GM12878 (cell line): ENCODE results near the gene DIO2. TPM values are rescaled to one million over a fixed set of nuclear protein-coding genes. Genes with fewer than 3 reads are reported as not detected.

Experiments used
- ATAC-seq: fragments of 200-7000 bp; cut with Tn5 transposase; 3 replicates; pipeline ENCODE4 v1.9.1; 2020; ENCODE audit warnings: mild to moderate bottlenecking, moderate library complexity
- BruUV-seq: library from RNA; stranded (reverse); fragments of 400-500 nt; replicated peaks from 2 replicates; lab custom pipeline; 2021; lab: Mats Ljungman, UMichigan
- CTCF ChIA-PET: fragments of 300-600 bp; sonication (Branson Sonifier 250); formaldehyde crosslinking; extraction: SDS; loops from one replicate; lab custom pipeline; 2021; ENCODE audit warnings: inconsistent platforms; lab: Yijun Ruan, JAX
- POLR2A ChIA-PET: fragments of 350-600 bp; formaldehyde crosslinking; extraction: SDS; loops from one replicate; lab custom pipeline; 2021; ENCODE audit warnings: inconsistent platforms; lab: Charles Lee
- RAD21 ChIA-PET: fragments of 300-600 bp; sonication (Branson Sonifier 250); formaldehyde crosslinking; loops from one replicate; lab custom pipeline; 2023; ENCODE audit warnings: antibody characterized with exemption; ENCODE audit not compliant: unreplicated experiment; lab: Charles Lee
- SMC1A ChIA-PET: fragments of 300-600 bp; sonication (Branson Sonifier 250); formaldehyde crosslinking; loops from one replicate; lab custom pipeline; 2023; ENCODE audit not compliant: unreplicated experiment, uncharacterized antibody; lab: Charles Lee
- DNase-seq: peaks from one replicate; pipeline ENCODE4 v3.0.0-alpha.2; 2011; ENCODE audit warnings: low read depth, low spot score
- FAIRE-seq: peaks from 3 replicates; lab custom pipeline; 2011; peaks lifted over from hg19 to GRCh38; lab: Jason Lieb, UNC
- H2AFZ ChIP-seq: 2 replicates; pipeline ENCODE4 v1.6.0; 2011; ENCODE audit warnings: low read depth, low read length, control low read depth; ENCODE audit not compliant: control insufficient read depth
- H3K27ac ChIP-seq: 2 replicates; pipeline ENCODE4 v1.5.1; 2011; ENCODE audit warnings: control low read depth; ENCODE audit not compliant: control insufficient read depth, insufficient read depth
- H3K27me3 ChIP-seq, 2 experiments: replicated peaks in 1 of 2; 2 replicates each; pipeline versions ENCODE4 v1.6.0 to v1.6.1; 2011; ENCODE audit warnings: low read length in 1 of 2; ENCODE audit not compliant: control insufficient read depth in 2 of 2, insufficient read depth in 2 of 2
- H3K36me3 ChIP-seq, 2 experiments: 2 replicates each; pipeline ENCODE4 v1.5.1; 2011; ENCODE audit warnings: low read length in 1 of 2; ENCODE audit not compliant: control insufficient read depth in 2 of 2, insufficient read depth in 2 of 2
- H3K4me1 ChIP-seq: 2 replicates; pipeline ENCODE4 v1.6.1; 2011; ENCODE audit warnings: mild to moderate bottlenecking, low read length, moderate library complexity, mixed read lengths; ENCODE audit not compliant: control insufficient read depth, insufficient read depth
- H3K4me2 ChIP-seq: 2 replicates; pipeline ENCODE4 v1.6.0; 2011; ENCODE audit warnings: control low read depth; ENCODE audit not compliant: control insufficient read depth, insufficient read depth
- H3K4me3 ChIP-seq: fragments of 200-600 bp; sonication (generic); 2 replicates; pipeline ENCODE4 v1.5.1; 2016
- H3K79me2 ChIP-seq: 2 replicates; pipeline ENCODE4 v1.6.0; 2011; ENCODE audit warnings: low read length; ENCODE audit not compliant: control insufficient read depth, insufficient read depth
- H3K9ac ChIP-seq: 2 replicates; pipeline ENCODE4 v1.8.0; 2011; ENCODE audit warnings: low read length, control low read depth, mixed read lengths; ENCODE audit not compliant: control insufficient read depth, insufficient read depth
- H3K9me3 ChIP-seq: replicated peaks from 3 replicates; pipeline ENCODE4 v1.5.1; 2011; ENCODE audit warnings: mild to moderate bottlenecking, low read length; ENCODE audit not compliant: control insufficient read depth, insufficient read depth
- H4K20me1 ChIP-seq: 2 replicates; pipeline ENCODE4 v1.6.0; 2011; ENCODE audit not compliant: control insufficient read depth, insufficient read depth
- FOS ChIP-seq: IDR thresholded peaks from 3 replicates; pipeline ENCODE4 v1.6.1; 2011; ENCODE audit warnings: borderline replicate concordance; ENCODE audit not compliant: insufficient read length; ENCODE audit errors: extremely low read depth
- KAT2A ChIP-seq: conservative IDR thresholded peaks from 2 replicates; pipeline ENCODE4 v1.6.1; 2011; ENCODE audit warnings: low read depth, low read length; ENCODE audit not compliant: control insufficient read depth
- PBX3 ChIP-seq: IDR thresholded peaks from 2 replicates; pipeline ENCODE4 v1.6.1; 2011; ENCODE audit warnings: mild to moderate bottlenecking, low read depth, low read length, moderate library complexity; ENCODE audit not compliant: insufficient replicate concordance
- PML ChIP-seq: IDR thresholded peaks from 2 replicates; pipeline ENCODE4 v1.6.1; 2012; ENCODE audit warnings: low read length, inconsistent platforms
- SIN3A ChIP-seq: IDR thresholded peaks from 2 replicates; pipeline ENCODE4 v1.6.1; 2012; ENCODE audit warnings: low read depth, low read length, improper control_type of control experiment
- WGBS: methylation state at CpG from one replicate; pipeline ENCODE4 v1.1.6; 2016; ENCODE audit warnings: low lambda C conversion rate; ENCODE audit not compliant: insufficient replicate concordance, insufficient coverage; ENCODE audit errors: missing lambda C conversion rate; 5-methylcytosine and 5-hydroxymethylcytosine counted together
- in situ Hi-C: fragments of 300-500 bp; cut with MboI; formaldehyde crosslinking; loops from 9 replicates; pipeline ENCODE4 v1.14.3; 2018; ENCODE audit warnings: mixed read lengths
- intact Hi-C: fragments of 100-400 bp; cut with micrococcal nuclease; formaldehyde crosslinking; loops from one replicate; pipeline ENCODE4 v1.14.2; 2022; ENCODE audit not compliant: unreplicated experiment
- polyA plus RNA-seq, 11 experiments: library from polyadenylated mRNA; depleted of rRNA in 4 of 11; unstranded in 6 of 11; stranded (reverse) in 5 of 11; fragments of >200 nt; fragmentation: Nextera tagmentation in 4 of 11; fragmentation: Illumina TruSeq in 1 of 11; extraction: Ambion mirVana in 4 of 11; extraction: Trizol in 1 of 11; gene quantifications; 1 replicate in 1 of 11; 2 replicates in 10 of 11; pipeline versions ENCODE4 v1.2.1 to v1.2.3, GENCODE V29; 2011 to 2016; ENCODE audit warnings: inconsistent platforms in 2 of 11, missing spikeins in 2 of 11, low read depth in 1 of 11
- total RNA-seq, 4 experiments: library from RNA; depleted of rRNA in 3 of 4; stranded (reverse); fragments of >200 nt in 3 of 4; fragmentation: Illumina TruSeq in 1 of 4; extraction: Trizol in 1 of 4; gene quantifications; 2 replicates each; pipeline versions ENCODE4 v1.2.1 to v1.2.3, GENCODE V29; 2013 to 2021
- TF ChIP-seq, protein P1 (sequence below): fragments of 450-650 bp; IDR thresholded peaks from 2 replicates; pipeline ENCODE4 v1.6.1; 2017; ENCODE audit warnings: mild to moderate bottlenecking, moderate library complexity
- TF ChIP-seq, protein P2 (sequence below): fragments of 450-650 bp; IDR thresholded peaks from 2 replicates; pipeline ENCODE4 v1.6.1; 2017; ENCODE audit warnings: mild to moderate bottlenecking

DIO2 gene
- total and polyA plus RNA-seq, 10 of the 15 experiments (the other 5 are each of a cell fraction or from before 2014, with no cell fraction given): not detected

GRCh38 chr14:80200093-80200492, 11.2 kb downstream of the DIO2 start (continued):
- no peak for TF ChIP-seq KAT2A
- TF ChIP-seq SIN3A: no peak
- TF ChIP-seq, protein P1, sequence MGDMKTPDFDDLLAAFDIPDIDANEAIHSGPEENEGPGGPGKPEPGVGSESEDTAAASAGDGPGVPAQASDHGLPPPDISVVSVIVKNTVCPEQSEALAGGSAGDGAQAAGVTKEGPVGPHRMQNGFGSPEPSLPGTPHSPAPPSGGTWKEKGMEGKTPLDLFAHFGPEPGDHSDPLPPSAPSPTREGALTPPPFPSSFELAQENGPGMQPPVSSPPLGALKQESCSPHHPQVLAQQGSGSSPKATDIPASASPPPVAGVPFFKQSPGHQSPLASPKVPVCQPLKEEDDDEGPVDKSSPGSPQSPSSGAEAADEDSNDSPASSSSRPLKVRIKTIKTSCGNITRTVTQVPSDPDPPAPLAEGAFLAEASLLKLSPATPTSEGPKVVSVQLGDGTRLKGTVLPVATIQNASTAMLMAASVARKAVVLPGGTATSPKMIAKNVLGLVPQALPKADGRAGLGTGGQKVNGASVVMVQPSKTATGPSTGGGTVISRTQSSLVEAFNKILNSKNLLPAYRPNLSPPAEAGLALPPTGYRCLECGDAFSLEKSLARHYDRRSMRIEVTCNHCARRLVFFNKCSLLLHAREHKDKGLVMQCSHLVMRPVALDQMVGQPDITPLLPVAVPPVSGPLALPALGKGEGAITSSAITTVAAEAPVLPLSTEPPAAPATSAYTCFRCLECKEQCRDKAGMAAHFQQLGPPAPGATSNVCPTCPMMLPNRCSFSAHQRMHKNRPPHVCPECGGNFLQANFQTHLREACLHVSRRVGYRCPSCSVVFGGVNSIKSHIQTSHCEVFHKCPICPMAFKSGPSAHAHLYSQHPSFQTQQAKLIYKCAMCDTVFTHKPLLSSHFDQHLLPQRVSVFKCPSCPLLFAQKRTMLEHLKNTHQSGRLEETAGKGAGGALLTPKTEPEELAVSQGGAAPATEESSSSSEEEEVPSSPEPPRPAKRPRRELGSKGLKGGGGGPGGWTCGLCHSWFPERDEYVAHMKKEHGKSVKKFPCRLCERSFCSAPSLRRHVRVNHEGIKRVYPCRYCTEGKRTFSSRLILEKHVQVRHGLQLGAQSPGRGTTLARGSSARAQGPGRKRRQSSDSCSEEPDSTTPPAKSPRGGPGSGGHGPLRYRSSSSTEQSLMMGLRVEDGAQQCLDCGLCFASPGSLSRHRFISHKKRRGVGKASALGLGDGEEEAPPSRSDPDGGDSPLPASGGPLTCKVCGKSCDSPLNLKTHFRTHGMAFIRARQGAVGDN: no peak
- TF ChIP-seq, protein P2, sequence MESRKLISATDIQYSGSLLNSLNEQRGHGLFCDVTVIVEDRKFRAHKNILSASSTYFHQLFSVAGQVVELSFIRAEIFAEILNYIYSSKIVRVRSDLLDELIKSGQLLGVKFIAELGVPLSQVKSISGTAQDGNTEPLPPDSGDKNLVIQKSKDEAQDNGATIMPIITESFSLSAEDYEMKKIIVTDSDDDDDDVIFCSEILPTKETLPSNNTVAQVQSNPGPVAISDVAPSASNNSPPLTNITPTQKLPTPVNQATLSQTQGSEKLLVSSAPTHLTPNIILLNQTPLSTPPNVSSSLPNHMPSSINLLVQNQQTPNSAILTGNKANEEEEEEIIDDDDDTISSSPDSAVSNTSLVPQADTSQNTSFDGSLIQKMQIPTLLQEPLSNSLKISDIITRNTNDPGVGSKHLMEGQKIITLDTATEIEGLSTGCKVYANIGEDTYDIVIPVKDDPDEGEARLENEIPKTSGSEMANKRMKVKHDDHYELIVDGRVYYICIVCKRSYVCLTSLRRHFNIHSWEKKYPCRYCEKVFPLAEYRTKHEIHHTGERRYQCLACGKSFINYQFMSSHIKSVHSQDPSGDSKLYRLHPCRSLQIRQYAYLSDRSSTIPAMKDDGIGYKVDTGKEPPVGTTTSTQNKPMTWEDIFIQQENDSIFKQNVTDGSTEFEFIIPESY: no peak
- TF ChIP-seq PML: no peak

DNA sequence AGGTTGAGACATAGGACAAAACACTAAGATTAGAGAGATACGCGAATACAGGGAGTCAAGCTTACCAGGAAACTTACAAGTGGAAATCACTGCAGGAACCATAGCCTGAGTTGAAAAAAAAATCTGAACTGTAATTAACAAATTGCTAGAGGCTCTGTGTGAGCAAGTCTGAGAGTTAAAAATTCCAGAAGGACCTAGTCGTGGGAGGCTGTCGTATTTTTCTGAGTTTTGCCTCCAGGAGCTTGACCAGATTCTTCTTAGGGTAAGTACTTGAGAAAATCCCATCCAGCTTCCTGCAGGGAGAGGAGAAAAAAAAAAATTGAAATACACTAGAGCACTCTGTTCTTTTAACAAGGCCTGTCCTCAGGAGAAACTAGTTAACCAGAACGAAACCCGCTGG, 22.7 kb downstream of the DIO2 start:
- in situ Hi-C loops: no loop called here
- H3K79me2 ChIP-seq: no peaks in the 10 kb centered on the region
- H3K9me3 ChIP-seq: no peaks in the 10 kb centered on the region
- no peak overlapping the region for H3K4me2 ChIP-seq
- no peak overlapping the region for H3K4me3 ChIP-seq
- ChIA-PET RAD21 (no interaction called here), CTCF (no interaction called here), SMC1A (no interaction called here), POLR2A (no interaction called here)
- DNase-seq (no peak), FAIRE-seq (no peak), ATAC-seq (no peak)
- no peak overlapping the region for H3K9ac ChIP-seq
- H4K20me1 ChIP-seq: no peaks in the 10 kb centered on the region
- no peaks in the 10 kb centered on the region for H3K4me1 ChIP-seq
- no peaks in the 10 kb centered on the region for H3K36me3 ChIP-seq
- no peaks in the 10 kb centered on the region for H3K27me3 ChIP-seq
- no peak for TF ChIP-seq PBX3
- no peak for TF ChIP-seq FOS
- no peak overlapping the region for H2AFZ ChIP-seq
- no TSS peak for BruUV-seq
- 64% methylated on average over 6 of the region's 6 CpGs for WGBS
- intact Hi-C loops: no loop called here
- no peak overlapping the region for H3K27ac ChIP-seq
